CD4-positive, alpha-beta T cell treated with Interleukin-4 for 1 hour (primary cell): Measurements from ENCODE around the gene BEND6.
A peak's percentile ranks its signal among the peaks of the same experiment; 100 is the strongest.

Source experiments
- DNase-seq, 2 donors: peaks; one replicate each; pipeline ENCODE4 v3.0.0-alpha.2; 2020 to 2022

Gene BEND6

GRCh38 chr6:56954403-56955170 lies at the start of gene BEND6:
Gene BEND6, plus strand, starts transcription at chr6:56955107. Its CDS starts 26,704 bp downstream, at chr6:56981811.
- DNase-seq, result peak in 1 of 2 donors; percentile 8

- no peak for DNase-seq
Measured at GRCh38 chr6:56905378-56905777, 49.5 kb upstream of the BEND6 start.

- no peak for DNase-seq
Measured at GRCh38 chr6:56906752-56907151, 48.2 kb upstream of the BEND6 start.

GRCh38 chr6:56909115-56909907 lies 45.6 kb upstream of the BEND6 start:
- no peak for DNase-seq

- DNase-seq, result no peak
Measured at GRCh38 chr6:56911847-56912246, 43.1 kb upstream of the BEND6 start.

GRCh38 chr6:56913285-56914074 lies 41.4 kb upstream of the BEND6 start:
- DNase-seq, result no peak

- no peak for DNase-seq
Measured at GRCh38 chr6:56914798-56915658, 39.9 kb upstream of the BEND6 start.

- no peak for DNase-seq
Measured at GRCh38 chr6:56915832-56916231, 39.1 kb upstream of the BEND6 start.

- DNase-seq, result no peak
Measured at GRCh38 chr6:56916849-56917551, 37.9 kb upstream of the BEND6 start.

GRCh38 chr6:56922645-56923044 lies 32.3 kb upstream of the BEND6 start:
- no peak for DNase-seq

- DNase-seq, result no peak
Measured at GRCh38 chr6:56923565-56923964, 31.3 kb upstream of the BEND6 start.

- no peak for DNase-seq
Measured at GRCh38 chr6:56927538-56928453, 27.1 kb upstream of the BEND6 start.

- DNase-seq, result no peak
Measured at GRCh38 chr6:56930846-56931245, 24.1 kb upstream of the BEND6 start.

- DNase-seq, result no peak
Measured at GRCh38 chr6:56932910-56933477, 21.9 kb upstream of the BEND6 start.

GRCh38 chr6:56933650-56934049 lies 21.3 kb upstream of the BEND6 start:
- no peak for DNase-seq

- no peak for DNase-seq
Measured at GRCh38 chr6:56934876-56935275, 20.0 kb upstream of the BEND6 start.

GRCh38 chr6:56936466-56936865 lies 18.4 kb upstream of the BEND6 start:
- no peak for DNase-seq

GRCh38 chr6:56938649-56939191 lies 16.2 kb upstream of the BEND6 start:
- DNase-seq, result no peak

GRCh38 chr6:56940463-56940862 lies 14.4 kb upstream of the BEND6 start:
- DNase-seq, result no peak

- DNase-seq, result no peak
Measured at GRCh38 chr6:56940977-56941376, 13.9 kb upstream of the BEND6 start.
